HAP-1 (cell line): ENCODE data around the gene FBXO21.
"Not testable (repeated sequence)": the region's sequence is repeated elsewhere in the genome, so short reads cannot be mapped to it uniquely, and the experiment has no call there.

Experiments used
- DNase-seq, 2 experiments: peaks; one replicate each; pipeline ENCODE4 v3.0.0-alpha.2; 2016 to 2020; ENCODE audit warnings: low spot score in 2 of 2
- H3K27me3 ChIP-seq: fragments of 250-450 bp; sonication (Bioruptor Pico); 2 replicates; pipeline ENCODE4 v1.5.1; 2020; ENCODE audit warnings: low read depth, mild to moderate bottlenecking, moderate library complexity
- H3K36me3 ChIP-seq: fragments of 250-450 bp; sonication (Bioruptor Pico); replicated peaks from 2 replicates; pipeline ENCODE4 v1.5.1; 2020; ENCODE audit warnings: mild to moderate bottlenecking
- H3K4me1 ChIP-seq: fragments of 250-450 bp; sonication (Bioruptor Pico); 2 replicates; pipeline ENCODE4 v1.5.1; 2020; ENCODE audit warnings: mild to moderate bottlenecking
- H3K4me3 ChIP-seq: fragments of 250-450 bp; sonication (Bioruptor Pico); 2 replicates; pipeline ENCODE4 v1.5.1; 2020; ENCODE audit warnings: mild to moderate bottlenecking, moderate library complexity
- H3K9me3 ChIP-seq: fragments of 250-450 bp; sonication (Bioruptor Pico); 2 replicates; pipeline ENCODE4 v1.5.1; 2020; ENCODE audit warnings: mild to moderate bottlenecking, moderate library complexity
- in situ Hi-C: fragments of 300-500 bp; cut with MboI; formaldehyde crosslinking; loops from 3 replicates; pipeline ENCODE4 v1.14.3; 2020; ENCODE audit warnings: low sequenced_read_pairs, inconsistent platforms, mixed read lengths

Gene FBXO21

GRCh38 chr12:117111386-117111785, 78.9 kb downstream of the FBXO21 start:
- in situ Hi-C loops = loop anchor here (10.0 kb wide), 1 partner anchor 407 kb away; no protein-coding TSS in a partner anchor
- H3K4me3 ChIP-seq = no peak overlapping the region
- DNase-seq = no peak
- H3K4me1 ChIP-seq = no peaks in the 10 kb centered on the region
- H3K9me3 ChIP-seq = no peaks in the 10 kb centered on the region
- H3K27me3 ChIP-seq = no peaks in the 10 kb centered on the region
- no peaks in the 10 kb centered on the region for H3K36me3 ChIP-seq

- no peaks in the 10 kb centered on the region for H3K9me3 ChIP-seq
- in situ Hi-C loops = loop anchor here (10.0 kb wide), 1 partner anchor 405 kb away; no protein-coding TSS in a partner anchor
Observed at GRCh38 chr12:117109943-117110635, 80.2 kb downstream of the FBXO21 start.

GRCh38 chr12:117105902-117106301, 84.4 kb downstream of the FBXO21 start:
- H3K9me3 ChIP-seq = no peaks in the 10 kb centered on the region
- in situ Hi-C loops = no loop called here
- DNase-seq = no peak
- no peak overlapping the region for H3K4me3 ChIP-seq
- H3K36me3 ChIP-seq = no peaks in the 10 kb centered on the region
- H3K4me1 ChIP-seq = no peaks in the 10 kb centered on the region
- H3K27me3 ChIP-seq = peaks cover 2% of the 10 kb centered on the region; the same call in 1 of the 2 replicates

More at GRCh38 chr12:117109943-117110635, 80.2 kb downstream of the FBXO21 start:
- no peak overlapping the region for H3K4me3 ChIP-seq
- no peak for DNase-seq
- H3K27me3 ChIP-seq = no peaks in the 10 kb centered on the region
- H3K4me1 ChIP-seq = no peaks in the 10 kb centered on the region
- H3K36me3 ChIP-seq = no peaks in the 10 kb centered on the region

- DNase-seq, H3K27me3 ChIP-seq, H3K4me3 ChIP-seq, H3K9me3 ChIP-seq, in situ Hi-C loops, H3K36me3 ChIP-seq, H3K4me1 ChIP-seq: not testable (repeated sequence)
Observed at GRCh38 chr12:117104003-117104402, 86.3 kb downstream of the FBXO21 start.

- H3K4me3 ChIP-seq = no peak overlapping the region
- no peak for DNase-seq
- H3K36me3 ChIP-seq = no peaks in the 10 kb centered on the region
- H3K27me3 ChIP-seq = peaks cover 2% of the 10 kb centered on the region; the same call in 1 of the 2 replicates
- in situ Hi-C loops = no loop called here
- no peaks in the 10 kb centered on the region for H3K9me3 ChIP-seq
- no peaks in the 10 kb centered on the region; the same call in 1 of the 2 replicates for H3K4me1 ChIP-seq
Observed at GRCh38 chr12:117102800-117103181, 87.5 kb downstream of the FBXO21 start.

- in situ Hi-C loops = no loop called here
- DNase-seq = no peak
- H3K36me3 ChIP-seq = no peaks in the 10 kb centered on the region
- no peaks in the 10 kb centered on the region; the same call in none of the 2 replicates for H3K4me1 ChIP-seq
- peaks cover 2% of the 10 kb centered on the region; the same call in 1 of the 2 replicates for H3K27me3 ChIP-seq
- no peaks in the 10 kb centered on the region for H3K9me3 ChIP-seq
- H3K4me3 ChIP-seq = no peak overlapping the region
Observed at GRCh38 chr12:117101953-117102799, 88.1 kb downstream of the FBXO21 start.

- no peak for DNase-seq
- H3K4me1 ChIP-seq = no peaks in the 10 kb centered on the region; the same call in none of the 2 replicates
- no peaks in the 10 kb centered on the region for H3K36me3 ChIP-seq
Observed at GRCh38 chr12:117100851-117101673, 89.2 kb downstream of the FBXO21 start.

GRCh38 chr12:117100251-117100650, 90.0 kb downstream of the FBXO21 start:
- Histone ChIP-seq H3K4me1 (no peaks in the 10 kb centered on the region; the same call in none of the 2 replicates), H3K4me3 (no peak overlapping the region), H3K9me3 (no peaks in the 10 kb centered on the region), H3K36me3 (no peaks in the 10 kb centered on the region), H3K27me3 (peaks cover 2% of the 10 kb centered on the region; the same call in 1 of the 2 replicates)
- in situ Hi-C loops = no loop called here
- DNase-seq = peak in 1 of 2 experiments; percentile 30

More at GRCh38 chr12:117100851-117101673, 89.2 kb downstream of the FBXO21 start:
- no peaks in the 10 kb centered on the region for H3K9me3 ChIP-seq
- H3K27me3 ChIP-seq = peaks cover 2% of the 10 kb centered on the region; the same call in 1 of the 2 replicates
- in situ Hi-C loops = no loop called here
- no peak overlapping the region for H3K4me3 ChIP-seq

GRCh38 chr12:117098361-117099217, 91.7 kb downstream of the FBXO21 start:
- peak overlapping the region; percentile 59 for H3K4me3 ChIP-seq

GRCh38 chr12:117098024-117098360, 92.3 kb downstream of the FBXO21 start:
- DNase-seq = no peak
- no peaks in the 10 kb centered on the region for H3K36me3 ChIP-seq
- H3K4me3 ChIP-seq = peak overlapping the region; percentile 59
- no peaks in the 10 kb centered on the region; the same call in none of the 2 replicates for H3K4me1 ChIP-seq
- H3K27me3 ChIP-seq = peaks cover 2% of the 10 kb centered on the region; the same call in 1 of the 2 replicates
- in situ Hi-C loops = no loop called here
- no peaks in the 10 kb centered on the region for H3K9me3 ChIP-seq

More at GRCh38 chr12:117098361-117099217, 91.7 kb downstream of the FBXO21 start:
- Histone ChIP-seq H3K27me3 (peaks cover 2% of the 10 kb centered on the region; the same call in 1 of the 2 replicates), H3K9me3 (no peaks in the 10 kb centered on the region), H3K36me3 (no peaks in the 10 kb centered on the region), H3K4me1 (no peaks in the 10 kb centered on the region; the same call in none of the 2 replicates)
- DNase-seq = peak in 1 of 2 experiments; percentile 35
- in situ Hi-C loops = no loop called here

GRCh38 chr12:117097159-117097558, 93.1 kb downstream of the FBXO21 start:
- in situ Hi-C loops = no loop called here
- H3K27me3 ChIP-seq = peaks cover 2% of the 10 kb centered on the region; the same call in 1 of the 2 replicates
- H3K9me3 ChIP-seq = no peaks in the 10 kb centered on the region
- H3K4me3 ChIP-seq = no peak overlapping the region
- DNase-seq = no peak
- no peaks in the 10 kb centered on the region; the same call in none of the 2 replicates for H3K4me1 ChIP-seq
- H3K36me3 ChIP-seq = no peaks in the 10 kb centered on the region

GRCh38 chr12:117096501-117097042, 93.7 kb downstream of the FBXO21 start:
- DNase-seq = no peak
- in situ Hi-C loops = no loop called here
- Histone ChIP-seq H3K36me3 (no peaks in the 10 kb centered on the region), H3K27me3 (no peaks in the 10 kb centered on the region), H3K4me3 (no peak overlapping the region), H3K9me3 (no peaks in the 10 kb centered on the region), H3K4me1 (no peaks in the 10 kb centered on the region; the same call in none of the 2 replicates)
